GM18519 (cell line): Measurements from ENCODE around the gene TSPYL4.

Experiments
- ATAC-seq: cut with Tn5 transposase; IDR thresholded peaks from one replicate; pipeline ENCODE4 v1.9.1; 2021; ENCODE audit warnings: mild to moderate bottlenecking, moderate library complexity; ENCODE audit not compliant: unreplicated experiment, low FRiP score

TSPYL4 gene

DNA sequence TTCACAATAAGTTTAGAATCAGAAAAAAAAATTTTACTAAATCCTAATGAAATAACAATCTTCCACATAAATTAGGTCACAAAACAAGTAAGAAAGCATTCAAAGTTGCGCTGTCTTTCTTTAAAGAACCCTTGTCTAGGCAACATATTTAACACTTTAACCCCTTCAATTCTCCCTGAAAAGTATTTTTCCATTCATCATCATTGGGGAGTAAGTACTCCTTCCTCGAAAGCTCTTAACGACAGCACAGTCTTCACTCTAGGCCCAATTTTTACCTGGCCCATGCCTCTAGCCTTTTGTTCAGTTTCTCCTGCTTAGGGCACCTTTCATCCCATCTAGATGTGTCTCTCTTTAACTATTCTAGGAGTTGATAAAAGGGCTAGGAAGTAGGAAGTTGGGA, 23.2 kb upstream of the TSPYL4 start:
- no peak for ATAC-seq

DNA sequence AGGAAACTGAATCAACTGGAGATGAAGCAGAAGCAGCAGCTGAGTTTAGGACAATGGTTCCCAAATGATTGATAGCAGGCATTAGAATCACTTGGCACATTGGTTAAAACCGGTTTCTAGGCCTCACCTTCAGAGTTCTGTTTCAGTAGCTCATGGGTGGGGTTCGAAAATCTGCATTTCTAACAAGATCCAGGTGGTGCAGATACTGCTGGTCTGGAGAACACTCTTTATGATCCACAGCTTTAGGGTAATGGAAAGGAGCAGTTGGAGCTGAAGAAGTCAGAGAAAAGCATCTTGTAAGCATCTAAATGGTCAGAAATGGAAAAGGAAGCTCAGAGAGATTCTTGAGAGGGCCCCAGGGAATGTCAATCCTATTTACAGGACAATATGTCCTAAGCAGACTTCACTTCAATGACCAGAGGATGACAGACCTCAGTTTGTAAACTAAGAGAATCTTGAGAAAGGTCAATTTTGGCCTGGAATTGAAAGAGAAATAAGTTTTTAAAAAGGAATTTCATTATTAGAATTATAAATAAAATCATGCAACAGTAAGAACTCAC, 17.4 kb upstream of the TSPYL4 start:
- no peak for ATAC-seq

DNA sequence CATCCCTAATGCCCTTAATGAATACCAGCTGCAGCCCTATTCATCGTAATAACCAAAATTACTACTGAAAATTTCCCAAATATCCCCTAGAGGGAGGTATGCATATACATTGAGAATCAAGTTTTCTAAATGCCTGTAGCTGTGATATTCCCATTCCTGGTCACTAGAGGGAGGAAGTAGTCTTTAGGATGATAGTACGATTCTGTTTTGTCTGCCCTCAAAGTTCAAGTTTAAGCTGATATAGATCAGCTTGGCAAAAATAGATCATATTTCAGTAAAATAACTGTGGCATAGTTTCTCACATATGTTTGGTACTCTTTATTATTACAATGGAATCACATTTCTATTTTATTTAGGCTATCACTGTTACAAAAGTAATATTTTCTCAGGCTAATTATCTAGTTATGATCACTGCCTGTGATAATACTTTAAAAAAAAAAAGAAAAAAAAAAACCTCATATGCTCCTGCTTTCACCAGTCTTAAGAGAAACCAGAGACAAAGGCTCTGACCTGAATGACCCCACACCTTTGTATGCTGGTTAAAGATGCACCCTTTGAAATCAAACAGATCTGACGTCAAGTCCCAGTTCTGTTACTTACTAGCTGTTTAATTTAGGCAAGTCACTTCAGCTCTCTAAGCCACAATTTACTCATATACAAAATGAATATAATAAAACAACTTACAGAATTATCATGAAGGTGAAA, 14.9 kb upstream of the TSPYL4 start:
- ATAC-seq: peak; percentile 89

DNA sequence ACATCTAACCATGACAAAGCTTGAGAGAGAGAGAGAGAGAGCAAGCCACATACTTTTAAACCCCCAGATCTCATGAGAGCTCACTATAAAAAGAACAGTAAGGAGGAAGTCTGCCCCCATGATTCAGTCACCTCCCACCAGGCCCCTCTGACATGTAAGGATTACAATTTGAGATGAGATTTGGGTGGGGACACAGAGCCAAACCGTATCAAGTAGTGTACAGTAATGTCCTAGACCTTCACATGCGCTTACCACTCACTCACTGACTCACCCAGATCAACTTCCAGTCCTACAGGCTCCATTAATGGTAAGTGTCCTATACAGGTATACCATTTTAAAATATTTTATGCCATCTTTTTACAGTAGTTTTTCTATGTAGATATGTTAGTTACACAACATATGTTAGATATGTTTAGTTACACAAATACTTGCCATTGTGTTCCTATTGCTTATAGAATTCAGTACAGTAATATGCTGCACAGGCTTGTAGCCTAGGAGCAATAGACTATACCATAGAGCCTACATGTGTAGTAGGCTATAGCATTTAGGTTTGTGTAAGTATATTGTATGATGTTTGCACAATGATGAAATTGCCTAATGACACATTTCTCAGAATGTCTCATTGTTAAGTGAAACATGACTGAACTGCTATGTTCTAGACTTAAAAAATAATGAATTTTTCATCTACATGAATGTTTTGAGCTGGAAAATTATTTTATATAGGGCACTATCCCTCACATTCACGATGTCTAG, 14.1 kb upstream of the TSPYL4 start:
- peak; percentile 21 for ATAC-seq

DNA sequence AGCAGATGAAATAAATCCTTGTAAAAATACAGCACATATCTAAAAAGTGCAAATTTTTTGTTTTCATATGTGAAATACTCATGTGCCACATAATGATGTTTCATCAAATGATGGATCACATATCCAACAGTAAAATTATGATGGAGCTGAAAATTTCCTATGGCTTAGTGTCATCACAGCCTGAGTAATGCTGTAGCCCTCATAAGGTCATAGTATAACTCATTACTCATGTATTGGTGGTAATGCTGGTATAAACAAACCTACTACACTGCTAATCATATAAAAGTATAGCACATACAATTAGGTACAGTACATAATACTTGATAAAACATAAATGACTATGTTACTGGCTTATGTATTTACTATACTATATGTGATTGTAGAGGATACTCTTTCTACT, 12.9 kb upstream of the TSPYL4 start:
- ATAC-seq: no peak

DNA sequence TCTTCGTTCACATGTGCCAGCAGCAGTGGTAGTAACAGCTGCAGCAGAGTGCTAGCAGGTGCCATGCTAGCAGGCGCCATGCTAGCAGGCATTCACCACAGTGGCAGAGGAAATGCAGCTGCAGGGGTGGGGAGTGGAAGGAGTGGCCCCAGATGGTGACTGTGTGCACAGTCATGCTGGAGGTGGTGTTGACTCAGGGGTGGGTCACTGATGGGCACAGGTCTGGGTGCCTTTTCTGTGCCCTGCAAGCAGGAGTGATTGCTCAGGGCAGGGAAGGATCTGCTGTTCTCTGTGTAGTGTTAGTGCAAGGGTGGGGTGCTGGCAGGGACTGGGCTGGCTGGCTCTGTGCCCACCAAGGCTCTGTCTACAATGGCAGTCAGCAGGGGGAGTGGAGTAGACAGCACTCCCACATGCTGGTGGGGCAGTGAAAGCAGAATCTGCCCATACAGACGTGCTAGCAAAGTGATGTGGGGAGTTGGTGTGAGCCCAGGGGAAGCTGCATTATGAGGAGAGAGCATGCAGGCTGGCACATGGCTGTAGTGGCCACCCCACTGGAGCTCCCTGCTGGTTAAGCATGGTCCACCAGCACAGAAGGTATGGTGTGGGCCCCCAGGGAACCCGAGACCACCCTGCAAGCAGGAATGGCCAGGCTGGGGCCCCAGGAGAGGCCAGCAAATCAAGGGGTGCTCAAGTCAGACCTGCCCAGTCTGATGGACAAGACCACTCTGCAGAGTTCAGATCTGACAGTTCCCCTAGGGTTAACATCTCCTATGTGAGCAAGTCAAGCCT, 11.4 kb upstream of the TSPYL4 start:
- ATAC-seq: no peak

DNA sequence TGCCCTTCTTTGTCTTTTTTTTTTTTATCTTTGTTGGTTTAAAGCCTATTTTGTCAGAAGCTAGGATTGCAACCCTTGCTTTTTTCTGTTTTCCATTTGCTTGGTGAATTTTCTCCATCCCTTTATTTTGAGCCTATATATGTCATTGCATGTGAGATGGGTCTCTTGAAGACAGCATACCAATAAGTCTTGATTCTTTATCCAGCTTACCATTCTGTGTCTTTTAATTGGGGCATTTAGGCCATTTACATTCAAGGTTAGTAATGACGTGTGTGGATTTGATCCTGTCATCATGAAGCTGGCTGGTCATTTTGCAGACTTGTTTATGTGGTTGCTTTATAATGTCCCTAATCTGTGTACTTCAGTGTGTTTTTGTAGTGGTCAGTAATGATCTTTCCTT, 9.5 kb upstream of the TSPYL4 start:
- no peak for ATAC-seq

DNA sequence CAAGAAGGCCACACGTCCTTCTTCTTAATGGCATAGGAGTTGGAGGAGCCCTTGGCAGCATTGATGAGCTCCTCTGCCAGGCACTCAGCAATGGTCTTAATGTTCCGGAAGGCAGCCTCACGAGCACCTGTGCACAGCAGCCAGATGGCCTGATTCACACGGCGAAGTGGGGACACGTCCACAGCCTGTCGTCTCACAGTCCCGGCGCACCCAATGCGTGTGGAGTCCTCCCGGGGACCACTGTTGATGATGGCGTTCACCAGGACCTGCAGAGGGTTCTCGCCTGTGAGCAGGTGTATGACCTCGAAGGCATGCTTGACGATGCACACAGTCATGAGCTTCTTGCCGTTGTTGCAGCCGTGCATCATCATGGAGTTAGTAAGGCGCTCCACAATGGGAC, 4.6 kb upstream of the TSPYL4 start:
- ATAC-seq: no peak

DNA sequence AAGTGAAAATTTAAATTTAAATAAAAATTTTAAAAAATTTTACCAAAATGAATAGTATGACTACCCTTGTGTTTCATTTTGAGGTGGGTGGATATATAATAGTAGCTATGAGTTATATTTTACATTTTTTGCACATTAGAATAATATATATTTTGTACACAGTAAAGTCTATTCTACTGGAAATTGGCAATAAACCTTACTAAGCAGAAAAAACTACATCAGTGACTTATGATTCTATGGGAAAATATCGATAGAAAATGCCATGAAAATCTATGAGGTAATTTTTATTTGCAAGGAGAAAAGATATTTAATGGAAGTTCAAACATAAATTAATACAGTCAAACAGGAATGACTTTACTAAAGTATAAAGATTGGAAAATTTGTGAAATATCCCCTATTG, 2.8 kb upstream of the TSPYL4 start:
- no peak for ATAC-seq

DNA sequence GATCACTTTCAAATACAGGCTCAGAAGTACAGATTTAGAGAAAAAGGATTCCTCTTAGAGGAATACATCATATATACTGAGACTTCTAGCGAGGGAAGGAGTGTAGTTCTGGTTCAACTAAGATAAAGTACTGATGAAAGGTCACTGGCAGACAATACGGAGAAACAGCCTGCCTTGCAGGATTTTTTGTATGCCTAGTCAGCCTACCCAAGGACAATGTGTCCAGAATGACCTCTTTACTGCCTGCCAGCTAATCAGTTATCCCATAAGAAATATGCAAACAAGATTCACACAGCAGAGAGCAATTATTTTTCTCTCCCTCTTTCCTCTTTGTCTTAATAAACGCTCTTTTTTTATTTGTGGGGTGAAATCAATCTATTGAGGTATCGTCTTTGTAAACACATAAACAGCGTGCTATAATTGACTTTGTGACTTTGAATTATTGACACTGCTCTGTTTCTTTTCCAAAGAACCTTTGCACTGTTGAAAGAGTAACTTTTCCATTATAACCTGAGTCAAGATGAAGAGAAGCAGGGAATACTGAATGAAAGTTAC, 1.4 kb upstream of the TSPYL4 start:
- ATAC-seq: no peak

DNA sequence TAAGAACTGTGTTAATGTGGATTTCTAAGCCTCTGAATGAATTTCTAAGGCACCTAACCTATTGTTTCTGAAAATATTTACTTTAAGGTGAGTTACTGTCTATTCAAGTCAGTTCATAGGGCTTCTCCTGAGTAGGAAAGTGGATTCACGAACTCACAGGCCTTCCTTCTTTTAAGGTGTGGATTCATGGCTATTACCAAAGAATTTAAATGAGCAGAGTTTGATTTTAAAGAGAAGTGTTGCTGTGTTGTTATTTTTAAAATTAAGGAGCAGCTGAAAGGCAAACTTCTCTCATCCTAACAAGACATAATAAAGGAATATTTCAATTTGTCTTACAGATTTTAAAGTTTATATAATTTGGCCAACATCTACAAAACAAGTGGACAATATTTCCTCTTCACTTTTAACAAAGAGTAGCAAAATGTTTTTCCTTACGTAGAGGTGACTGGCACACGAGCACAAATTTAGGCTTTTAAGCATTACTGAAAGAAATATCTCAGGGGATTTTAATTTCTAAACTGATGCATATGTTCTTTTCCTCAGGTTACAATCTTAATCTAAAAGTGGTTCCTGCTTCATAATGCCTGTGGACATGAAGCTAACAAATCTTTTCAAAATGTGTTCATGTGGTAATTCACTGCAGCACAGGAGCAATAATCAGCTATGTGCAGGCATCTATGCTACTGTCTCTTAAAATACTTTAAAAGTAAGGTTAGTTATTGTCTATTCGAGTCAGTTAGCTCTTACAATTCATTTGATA, 602 bp upstream of the TSPYL4 start:
- peak; percentile 26 for ATAC-seq

DNA sequence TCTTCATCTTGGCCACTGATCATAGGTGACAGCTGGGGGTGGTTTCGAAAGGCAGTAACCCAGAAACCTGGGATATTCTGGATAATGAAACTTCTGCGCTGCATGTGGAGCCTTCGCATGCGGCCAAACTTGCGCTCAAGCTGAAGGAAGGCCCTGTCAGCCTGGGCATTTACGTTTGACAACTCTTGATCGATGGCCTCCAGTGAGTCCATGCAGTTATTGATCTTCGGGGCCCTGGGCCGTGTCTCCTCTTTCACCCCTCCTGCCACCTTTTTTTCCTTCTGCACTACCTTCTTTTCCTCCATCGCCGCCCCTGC, 729 bp downstream of the TSPYL4 start:
- ATAC-seq: no peak

DNA sequence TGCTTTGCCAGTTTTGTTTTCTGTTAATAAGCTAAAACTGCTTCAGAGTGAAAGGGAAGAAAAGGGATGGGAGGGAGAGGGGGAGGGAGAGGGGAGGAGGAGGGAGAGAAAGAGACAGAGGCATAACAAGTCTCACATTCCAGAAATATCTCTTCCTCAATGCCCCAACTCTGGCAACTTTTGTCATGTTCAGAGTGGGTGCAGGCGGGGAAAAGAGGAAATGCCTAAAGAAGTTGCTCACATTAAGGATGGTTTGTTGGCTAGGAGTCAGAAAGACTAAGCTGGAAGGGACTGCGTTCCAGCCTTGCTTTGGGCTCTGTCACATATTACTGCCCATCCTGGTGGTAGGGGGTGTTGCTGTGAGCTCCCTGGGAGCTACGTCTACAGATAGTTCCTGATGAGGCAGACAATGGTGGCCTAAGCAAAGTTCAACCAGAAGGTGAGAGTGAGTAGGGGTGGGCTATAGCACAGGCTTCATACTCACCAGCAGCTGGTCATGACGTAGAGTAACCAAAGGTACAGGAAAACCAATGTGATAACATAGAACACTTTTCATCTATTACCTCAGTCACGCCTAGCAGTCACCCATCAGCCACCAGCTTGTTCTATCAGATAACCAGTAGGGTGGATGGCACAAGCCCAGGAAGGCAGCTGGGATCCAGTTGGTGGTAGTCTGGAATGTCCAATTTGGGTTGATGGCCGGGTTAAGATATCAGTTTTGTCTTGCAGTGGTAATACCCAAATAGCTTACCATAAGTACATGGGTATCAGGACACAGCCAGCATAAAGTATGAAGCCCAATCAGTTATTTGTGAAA, 2.1 kb downstream of the TSPYL4 start:
- no peak for ATAC-seq

DNA sequence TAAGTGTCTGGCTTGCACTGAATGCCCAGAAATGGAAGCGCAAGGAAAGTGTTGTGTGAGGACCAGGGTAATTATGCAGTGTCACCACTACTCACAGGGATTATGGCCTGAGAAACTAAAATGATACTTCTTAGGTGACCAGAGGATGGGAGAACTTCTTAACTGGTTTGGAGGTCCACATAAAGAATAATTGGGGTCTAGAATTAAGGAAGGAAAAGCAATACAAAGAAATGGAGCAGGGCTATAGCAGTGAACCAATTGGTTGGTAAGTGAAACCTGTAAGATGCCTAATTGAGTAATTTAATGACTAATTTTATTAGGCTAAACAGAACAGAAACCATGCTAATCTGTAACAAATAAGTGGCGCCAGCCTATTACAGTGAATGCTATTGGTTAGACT, 5.3 kb downstream of the TSPYL4 start:
- no peak for ATAC-seq

DNA sequence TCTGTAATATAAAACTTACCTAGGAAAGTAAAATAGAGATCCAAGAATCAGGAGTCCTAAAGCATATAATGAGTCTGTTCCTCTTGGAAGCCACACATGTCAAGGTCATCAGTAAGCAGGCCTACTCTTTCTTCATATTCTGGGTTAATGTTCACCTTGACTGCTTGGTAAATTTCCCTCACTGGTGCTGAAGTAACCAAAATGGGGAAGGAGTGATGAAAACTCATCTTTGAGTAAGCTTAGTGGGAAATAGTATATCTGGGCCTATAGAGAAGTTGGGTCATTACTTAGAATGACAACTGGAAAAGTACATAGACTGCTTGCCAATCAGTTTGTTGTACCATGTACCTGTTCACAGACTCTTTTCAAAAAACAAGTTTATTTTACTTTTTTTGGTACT, 6.6 kb downstream of the TSPYL4 start:
- no peak for ATAC-seq

DNA sequence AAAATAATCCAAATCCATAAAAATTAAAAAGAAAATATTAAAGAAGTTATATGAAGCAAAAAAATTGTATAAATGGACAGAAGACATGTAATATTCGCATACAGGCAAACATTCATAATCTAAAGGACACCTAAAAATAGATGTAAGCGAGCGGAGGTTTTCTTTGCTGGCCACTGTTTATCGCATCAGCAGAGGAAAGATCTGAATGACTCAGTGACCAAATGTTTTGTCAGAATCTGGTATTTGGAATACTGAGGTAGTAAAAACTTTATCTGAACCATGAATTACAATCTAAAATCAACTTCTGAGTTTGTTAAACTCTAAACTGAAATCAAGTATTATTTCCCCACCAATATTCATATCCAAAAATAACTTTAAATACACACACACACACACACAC, 7.8 kb downstream of the TSPYL4 start:
- no peak for ATAC-seq

DNA sequence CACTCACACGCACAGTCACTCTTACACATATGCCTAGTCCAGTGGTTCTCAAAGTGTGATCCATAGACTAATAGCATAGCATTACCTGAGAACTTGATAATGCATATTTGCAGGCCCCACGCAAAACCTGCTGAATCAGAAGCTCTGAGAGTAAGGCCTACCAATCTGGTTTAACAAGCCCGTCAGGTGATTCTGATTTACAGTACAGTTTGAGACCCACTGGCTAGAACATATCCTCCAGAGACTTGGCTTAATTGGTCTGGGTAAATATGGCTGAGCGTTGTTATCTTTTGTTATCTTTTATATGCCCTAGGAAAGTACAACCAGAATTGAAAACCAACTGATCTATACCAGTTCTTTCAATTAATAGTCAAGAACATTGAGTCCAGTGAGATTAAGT, 9.6 kb downstream of the TSPYL4 start:
- ATAC-seq: no peak

DNA sequence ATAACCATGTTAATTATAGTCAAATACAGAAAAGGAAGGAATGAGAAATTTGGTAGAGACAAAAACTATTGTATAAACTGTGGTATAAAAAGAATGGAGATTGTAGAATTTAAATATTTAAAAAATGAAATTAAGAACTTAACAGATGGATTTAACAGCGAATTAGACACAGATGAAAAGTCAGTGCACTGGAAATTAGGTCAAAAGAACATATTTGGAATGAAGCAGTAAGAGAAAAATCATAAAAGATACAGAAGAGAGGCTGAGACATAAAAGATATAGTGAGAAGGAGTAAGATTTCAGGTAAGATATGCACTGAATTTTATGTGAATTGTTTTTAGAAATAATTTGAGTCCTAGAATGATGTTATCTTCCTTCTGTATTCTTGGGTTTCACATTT, 14.0 kb downstream of the TSPYL4 start:
- ATAC-seq: no peak

DNA sequence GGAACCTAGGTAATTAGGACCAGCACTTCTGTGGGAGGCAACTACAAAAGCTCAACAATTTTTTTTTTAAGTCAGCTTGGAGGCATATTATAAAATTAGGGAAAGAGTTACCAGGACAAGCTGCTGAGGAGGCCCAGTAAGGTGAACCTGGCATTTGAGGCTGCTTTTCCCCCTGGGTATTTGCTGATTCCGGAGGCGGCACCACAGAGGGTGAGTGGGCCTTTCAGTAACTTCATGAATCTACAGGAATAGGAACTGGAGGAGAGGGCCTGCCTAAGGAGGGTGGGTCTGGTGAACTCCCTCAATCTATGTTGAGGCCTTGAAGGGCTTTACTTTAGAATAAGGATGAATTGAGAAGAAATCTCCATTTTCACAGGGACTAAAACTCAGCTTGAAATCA, 14.6 kb downstream of the TSPYL4 start:
- no peak for ATAC-seq

DNA sequence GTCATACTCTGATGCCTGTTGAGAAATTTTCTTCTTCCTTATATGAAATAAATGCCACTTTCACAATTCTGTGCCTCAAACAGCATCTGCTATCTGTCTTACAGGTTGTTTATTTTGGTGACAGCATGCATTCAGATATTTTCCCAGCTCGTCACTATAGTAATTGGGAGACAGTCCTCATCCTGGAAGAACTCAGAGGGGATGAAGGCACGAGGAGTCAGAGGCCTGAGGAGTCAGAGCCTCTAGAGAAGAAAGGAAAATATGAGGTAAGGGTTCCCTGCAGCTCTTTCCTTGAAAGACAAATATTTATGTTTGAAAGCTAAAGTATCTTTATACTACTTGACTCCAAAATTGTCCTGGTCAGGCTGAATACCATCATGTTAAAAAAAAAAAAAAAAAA, 15.8 kb downstream of the TSPYL4 start:
- no peak for ATAC-seq
